ENCODE data around the gene CHST12.

- no peak for TF ChIP-seq CTCF (IDR thresholded peaks at IDR 0.05)
- no peak for TF ChIP-seq POLR2A (IDR thresholded peaks at IDR 0.05)
These were observed 15.3 kb upstream of the CHST12 start for GRCh38 chr7:2387897-2388636.
